GM04503 (cell line): Measurements from ENCODE around the gene HAS3.

ENCODE experiments used
- DNase-seq: peaks from one replicate; pipeline ENCODE4 v3.0.0-alpha.2; 2012; ENCODE audit warnings: low read depth

The HAS3 gene

DNA sequence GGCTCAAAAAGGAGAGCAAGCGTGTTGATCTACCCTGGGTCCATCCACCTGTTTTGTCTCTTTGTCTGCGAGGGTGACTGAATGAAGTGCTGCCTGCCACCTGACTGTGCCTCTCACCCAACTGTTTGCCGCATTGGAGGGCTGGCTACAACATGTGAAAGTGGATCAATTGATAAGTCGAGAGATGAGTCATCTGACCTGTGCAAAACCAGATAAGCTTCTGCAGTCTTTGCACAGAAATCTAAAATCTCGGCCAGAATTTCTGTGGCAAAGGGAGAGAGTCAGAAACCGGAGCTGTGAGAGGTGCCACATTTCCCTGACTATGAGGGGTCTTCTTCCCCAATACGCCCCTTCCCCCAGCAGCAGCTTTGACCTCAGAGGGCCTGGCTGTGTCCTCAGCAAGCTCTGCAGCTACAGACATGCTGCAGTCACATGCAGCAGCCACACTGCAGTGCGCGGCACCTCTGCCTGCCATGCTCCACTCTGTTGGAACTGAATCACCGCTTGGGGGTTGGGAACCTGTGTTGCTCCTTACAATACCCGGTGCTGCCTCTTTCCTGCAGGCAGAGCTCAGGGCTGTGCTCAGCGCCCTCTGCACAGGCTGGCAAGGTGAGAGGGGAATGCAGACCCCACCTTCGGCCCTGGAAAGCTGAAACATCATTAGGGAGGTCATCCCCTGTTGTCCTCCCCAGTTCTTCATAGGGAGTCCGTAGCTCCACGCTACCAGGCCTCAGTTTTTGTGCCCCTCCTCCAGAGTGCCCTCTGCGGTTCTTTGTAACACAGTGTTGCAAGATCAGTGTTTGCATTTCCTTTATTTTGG, 16.2 kb upstream of the HAS3 start:
- DNase-seq, result no peak

DNA sequence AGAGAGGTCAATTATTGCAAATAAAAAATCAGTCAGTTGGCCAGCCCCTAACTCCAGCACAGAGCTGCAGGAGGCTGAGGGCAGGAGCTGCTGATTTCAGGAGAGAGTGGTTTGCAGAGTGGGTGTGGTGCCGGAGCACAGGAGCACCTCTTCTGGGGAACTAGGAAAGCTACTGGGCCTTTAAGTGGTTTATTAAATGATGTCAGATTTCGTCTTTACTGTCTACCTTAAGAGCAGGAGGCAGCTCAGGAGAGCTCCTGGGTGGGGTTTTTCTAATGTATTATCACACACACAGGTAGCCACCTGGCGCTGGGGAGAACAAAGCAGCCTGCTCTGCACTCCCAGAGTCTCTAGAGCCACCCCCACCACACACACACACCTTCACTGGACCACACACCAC, 11.5 kb upstream of the HAS3 start:
- no peak for DNase-seq

DNA sequence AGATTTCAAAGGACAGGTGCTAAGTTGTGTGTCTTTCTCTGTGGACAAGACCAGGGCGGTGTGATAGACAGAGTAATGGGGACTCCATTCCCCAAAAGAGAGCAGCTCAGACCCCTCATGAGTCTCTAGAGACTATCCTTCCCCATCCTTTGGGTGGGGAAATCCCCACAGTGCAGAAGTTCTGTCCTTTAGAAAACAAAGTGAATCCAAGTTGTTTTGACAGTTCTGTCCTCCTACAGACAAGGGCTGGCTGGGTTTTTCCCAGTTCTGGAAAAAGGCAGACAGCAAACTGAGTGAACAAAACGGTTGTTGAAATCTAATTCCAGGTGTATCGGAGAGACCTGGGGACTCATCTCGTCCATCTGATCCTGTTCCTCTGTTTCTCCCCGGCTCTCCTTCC, 11.0 kb upstream of the HAS3 start:
- no peak for DNase-seq

DNA sequence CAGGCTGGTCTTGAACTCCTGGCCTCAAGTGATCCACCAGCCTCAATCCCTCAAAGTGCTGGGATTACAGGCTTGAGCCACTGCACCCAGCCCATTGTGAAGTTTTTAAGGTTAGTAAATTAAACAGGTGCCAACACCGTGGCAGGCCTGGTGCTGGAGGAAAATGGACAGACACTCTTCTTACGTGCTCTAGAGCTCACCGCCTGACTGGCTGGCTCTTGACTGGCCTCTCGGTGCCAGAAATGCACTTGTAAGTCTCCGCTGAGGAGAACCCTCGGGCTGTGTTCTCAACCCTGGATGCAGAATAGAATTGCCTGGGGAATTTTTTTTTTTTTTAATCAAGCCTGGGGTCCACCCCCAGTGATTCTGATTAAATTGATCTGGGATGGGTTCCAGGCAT, 10.3 kb upstream of the HAS3 start:
- DNase-seq, result no peak

DNA sequence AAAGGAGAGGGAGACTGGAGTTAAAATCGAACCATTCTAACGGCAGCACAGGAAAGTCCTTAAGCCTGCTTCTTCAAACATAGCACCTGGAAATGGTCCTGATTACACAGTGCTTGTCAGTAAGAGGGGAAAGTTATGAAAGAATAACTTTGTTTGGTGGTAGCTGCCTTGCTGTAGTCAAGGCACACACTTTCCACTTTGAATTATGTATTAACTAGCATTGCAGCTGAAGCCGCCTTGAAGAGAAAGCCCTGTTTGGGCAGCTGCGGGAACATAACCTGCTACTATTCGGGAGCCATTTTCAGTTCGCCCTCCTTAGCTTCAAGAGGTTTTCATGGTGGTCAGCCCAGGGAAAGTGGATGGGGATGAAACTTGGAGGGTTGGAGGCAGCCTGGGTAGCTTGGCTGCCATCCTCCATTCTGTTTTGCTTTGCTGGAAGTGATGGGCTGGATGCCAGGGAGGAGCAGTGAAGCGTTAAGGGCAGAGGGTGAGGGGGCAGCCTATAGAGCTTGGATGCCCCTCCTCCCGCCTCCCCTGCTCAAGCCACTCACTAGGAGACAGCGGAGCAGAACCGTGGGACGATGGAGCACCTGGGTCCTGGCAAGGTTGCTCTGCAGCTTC, 5.3 kb upstream of the HAS3 start:
- DNase-seq, result no peak

DNA sequence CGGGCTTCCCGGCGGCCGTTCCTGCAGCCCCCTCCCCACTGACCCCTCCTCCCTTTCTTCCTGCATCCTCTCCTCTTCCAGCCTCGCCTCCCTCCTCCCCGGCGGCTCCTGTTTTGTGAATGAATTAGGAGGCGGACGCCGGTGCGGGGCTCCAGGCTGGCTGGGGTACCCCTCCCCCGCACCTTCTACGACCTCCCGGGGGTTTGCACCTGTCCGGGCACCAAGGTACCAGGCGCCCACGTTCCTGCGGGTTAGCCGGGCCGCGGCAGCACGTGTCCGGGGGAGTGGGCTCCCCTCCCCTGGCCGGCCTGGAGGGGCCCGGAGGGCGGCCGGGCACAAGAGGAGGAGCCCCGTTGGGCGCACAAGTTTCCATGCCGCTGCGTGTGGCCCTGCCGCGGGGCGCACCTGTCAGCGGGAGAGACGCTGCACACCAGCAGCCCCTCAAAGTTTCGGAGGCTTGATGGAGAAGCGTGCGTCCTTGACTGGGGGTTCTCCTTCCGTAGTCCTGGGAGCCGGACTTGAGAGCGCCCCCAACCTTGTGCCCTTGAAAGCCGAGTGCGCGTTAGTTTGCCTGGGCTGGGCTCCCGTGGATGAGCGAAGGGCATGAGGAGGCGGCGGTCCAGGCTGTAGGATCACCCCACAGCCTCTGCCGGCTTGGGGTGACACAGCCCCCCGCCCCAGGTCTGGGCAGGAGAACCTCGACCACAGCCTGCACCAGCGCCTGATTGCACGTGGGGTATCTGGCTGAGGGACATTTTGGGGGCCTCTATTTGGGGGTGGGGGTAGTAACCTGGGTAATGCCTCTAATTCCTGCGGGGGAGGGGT, 1.2 kb downstream of the HAS3 start:
- no peak for DNase-seq

DNA sequence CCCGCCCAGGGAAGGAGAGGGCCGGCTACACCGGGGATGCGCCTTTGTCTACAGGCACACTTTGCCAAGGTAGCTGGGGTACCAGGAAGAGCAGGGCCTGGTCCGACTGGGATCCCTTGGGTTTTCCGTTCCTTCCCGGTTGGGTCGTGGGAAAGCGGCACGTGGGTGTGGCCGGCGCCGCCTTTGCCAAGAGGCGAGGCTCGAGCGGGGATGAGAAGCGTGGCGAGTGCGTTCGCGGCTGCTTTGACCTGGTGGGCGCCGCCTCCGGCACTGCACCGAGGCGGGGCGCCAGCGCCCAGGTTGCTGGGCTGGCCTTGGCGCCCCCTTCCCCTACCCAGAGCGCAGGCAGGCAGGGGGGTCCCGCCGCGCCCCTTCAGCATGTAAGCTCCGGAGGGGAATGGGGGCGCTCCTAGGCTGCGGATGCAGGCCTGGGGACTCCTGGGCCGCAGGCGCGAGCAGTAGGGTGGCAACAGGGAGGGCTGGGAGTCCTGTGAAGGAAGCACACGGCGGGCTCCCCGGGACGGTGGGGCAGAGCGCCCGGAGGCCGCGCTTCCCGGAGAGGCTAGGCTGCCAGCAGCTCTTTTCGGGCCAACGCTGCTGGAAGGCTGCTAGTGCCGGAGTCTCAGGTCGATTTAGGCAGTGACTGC, 2.0 kb downstream of the HAS3 start:
- no peak for DNase-seq

DNA sequence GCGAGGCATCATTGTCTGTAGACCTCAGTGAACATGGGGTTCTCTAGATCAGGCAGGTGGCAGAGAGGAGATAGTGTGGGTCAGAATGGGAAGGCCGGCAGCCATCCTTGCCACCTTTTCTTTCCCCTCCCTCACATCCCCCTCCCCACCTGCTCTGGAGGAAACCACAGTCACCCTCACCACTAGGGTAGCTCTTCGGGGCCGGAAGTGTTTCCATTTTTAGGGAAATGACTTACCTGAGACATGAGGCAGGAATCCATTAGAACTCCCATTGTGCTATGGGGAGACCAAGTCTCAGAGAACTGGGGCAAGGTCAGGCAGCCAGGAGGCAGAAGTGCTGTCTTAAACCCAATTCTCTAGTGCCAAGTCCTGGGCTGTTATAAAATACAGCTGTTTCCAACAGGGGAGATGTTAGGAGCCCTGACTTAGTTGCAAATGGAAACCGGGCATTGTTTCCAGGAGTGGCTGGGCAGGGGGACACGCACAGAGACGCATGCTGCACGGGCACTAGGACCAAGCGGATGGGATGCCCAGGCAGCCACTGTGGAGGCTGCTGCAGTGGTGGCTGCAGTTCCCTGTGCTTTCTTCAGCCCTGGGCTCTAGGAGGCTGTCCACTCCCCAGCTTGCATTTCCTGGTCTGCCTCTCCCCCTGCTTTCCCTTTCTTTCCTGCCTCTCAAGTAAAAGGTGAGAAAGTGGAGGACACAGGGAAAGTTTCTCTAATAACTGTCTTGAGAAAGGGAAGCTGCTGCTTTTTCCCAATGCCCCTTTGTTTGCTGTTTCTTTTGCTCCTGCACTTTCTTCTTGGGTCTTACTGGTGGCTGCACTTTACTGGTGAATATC, 2.8 kb downstream of the HAS3 start:
- DNase-seq, result no peak

DNA sequence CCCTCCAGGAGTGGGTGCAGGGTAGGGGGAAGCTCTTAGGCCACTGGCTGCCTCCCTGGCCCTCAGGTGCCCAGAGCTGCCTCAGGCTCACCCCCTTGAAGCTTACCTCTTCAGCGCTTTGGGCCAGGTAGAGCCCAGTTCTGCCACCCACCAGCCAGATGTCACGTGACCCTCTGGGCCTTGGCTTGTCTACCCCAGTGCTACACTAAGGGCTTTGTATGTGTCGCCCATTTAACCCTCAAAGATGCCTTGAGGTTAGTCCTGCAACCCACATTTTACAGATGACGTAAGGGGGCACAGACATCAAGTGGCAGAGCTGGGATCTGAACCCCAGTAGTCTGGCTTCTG, 3.4 kb downstream of the HAS3 start:
- DNase-seq, result no peak

DNA sequence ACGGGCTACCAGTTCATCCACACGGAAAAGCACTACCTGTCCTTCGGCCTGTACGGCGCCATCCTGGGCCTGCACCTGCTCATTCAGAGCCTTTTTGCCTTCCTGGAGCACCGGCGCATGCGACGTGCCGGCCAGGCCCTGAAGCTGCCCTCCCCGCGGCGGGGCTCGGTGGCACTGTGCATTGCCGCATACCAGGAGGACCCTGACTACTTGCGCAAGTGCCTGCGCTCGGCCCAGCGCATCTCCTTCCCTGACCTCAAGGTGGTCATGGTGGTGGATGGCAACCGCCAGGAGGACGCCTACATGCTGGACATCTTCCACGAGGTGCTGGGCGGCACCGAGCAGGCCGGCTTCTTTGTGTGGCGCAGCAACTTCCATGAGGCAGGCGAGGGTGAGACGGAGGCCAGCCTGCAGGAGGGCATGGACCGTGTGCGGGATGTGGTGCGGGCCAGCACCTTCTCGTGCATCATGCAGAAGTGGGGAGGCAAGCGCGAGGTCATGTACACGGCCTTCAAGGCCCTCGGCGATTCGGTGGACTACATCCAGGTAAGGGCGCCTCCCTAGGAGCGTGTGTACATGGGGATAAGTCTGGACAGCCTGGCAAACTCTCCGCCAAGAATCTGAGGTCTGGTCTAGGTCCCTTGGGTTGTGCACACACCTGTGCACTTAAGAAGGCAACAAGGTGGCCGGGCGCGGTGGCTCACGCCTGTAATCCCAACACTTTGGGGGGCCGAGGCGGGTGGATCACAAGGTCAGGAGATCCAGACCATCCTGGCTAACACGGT, 4.2 kb downstream of the HAS3 start:
- DNase-seq, result no peak

DNA sequence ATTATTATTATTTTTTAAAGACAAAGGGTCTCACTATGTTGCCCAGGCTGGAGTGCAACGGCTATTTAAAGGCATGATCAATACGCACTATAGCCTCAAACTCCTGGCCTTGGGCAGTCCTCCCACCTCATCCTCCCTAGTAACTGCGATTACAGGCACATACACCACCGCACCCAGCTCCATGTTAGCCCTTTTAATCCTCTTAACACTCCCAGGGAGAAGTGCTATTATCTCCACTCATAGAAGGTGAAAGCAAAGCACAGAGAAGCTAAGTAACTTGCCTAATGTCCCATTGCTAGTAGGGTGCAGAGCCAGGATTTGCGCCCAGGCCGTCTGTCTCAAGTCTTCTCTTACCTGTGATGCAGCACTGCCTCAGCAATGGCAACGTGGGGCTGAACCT, 5.0 kb downstream of the HAS3 start:
- DNase-seq, result no peak

DNA sequence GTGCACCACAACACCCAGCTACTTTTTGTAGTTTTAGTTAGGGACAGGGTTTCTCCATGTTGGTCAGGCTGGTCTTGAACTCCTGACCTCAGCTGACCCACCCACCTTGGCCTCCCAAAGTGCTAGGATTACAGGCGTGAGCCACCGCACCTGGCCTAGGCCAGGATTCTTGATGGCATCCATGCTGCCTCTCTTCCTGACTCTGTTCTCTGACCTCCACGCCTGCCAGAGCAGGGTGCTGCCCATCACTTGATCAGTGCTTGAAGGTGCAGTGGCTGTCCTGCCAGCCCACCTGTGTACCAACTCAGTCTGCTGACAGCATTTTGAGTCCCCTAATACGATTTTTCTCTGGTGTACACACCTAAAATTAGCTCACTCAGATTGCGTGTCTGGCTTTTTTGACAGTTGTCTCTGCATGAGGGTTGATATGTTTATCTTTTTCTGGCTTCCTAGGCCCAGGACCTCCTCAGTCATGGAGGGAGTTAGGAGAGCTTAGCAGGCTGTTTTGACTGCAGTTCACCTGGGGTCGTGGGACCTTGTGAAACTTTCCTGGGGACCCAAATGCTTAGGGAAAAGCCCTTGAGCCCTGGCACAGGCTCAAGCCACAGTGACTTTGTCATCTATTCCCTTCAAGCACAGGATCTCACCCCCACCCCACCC, 5.9 kb downstream of the HAS3 start:
- DNase-seq, result no peak

DNA sequence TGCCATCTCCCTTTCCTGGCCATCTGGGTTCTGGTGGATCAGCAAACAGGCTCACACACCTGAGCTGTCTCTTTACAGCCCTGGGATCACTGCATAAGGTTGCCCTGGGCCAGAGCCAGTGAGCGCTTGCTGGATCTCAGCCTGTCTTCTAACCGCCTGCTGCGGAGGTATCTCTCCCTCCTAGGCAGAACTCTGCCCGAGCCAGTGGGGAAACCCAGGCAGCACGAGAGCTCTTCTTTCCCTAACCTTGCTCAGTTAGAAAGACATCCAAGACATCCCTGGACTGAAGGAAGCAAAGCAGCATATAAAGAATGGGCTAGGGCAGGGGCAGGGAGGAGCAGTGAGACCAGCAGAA, 6.4 kb downstream of the HAS3 start:
- no peak for DNase-seq

DNA sequence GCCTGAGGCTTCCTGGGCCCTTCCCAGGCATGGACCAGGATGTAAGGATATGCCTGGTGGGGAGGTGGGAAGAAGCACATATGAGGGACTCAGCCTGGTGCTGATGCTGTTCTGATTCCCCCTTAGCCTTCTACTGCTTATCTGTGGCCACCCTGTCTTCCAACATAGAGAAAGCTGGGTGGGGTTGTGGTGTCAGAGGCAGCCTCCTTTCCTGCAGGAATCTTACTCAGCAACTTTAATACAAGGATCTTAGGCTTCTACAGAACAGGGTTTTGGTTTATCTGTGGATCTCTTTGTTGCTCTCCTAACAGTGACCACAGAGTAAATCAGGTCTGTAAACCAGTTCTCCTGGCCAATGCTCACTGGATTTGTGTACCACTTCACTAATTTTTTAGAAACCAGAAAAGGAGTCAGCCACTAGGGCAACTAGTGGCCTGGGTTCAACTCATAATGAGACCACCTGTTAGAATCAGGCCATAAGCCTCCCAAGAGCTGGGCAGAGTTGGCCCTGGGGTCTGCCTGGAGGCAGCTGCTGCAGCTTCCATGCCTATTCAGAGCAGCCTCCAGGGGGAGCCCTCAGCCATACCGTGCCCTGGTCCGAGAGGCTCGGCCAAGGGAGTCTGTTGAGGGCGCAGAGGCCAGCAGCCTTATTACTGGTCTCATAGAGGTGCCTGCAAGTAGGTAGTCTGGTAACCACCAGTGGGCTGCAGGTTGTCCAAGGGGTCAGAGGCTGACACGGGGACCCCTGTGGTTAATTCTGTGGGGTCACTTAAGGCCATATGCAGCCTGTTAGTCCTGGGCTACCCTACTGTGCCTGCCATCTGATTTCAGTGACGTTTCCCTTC, 7.1 kb downstream of the HAS3 start:
- DNase-seq, result no peak

DNA sequence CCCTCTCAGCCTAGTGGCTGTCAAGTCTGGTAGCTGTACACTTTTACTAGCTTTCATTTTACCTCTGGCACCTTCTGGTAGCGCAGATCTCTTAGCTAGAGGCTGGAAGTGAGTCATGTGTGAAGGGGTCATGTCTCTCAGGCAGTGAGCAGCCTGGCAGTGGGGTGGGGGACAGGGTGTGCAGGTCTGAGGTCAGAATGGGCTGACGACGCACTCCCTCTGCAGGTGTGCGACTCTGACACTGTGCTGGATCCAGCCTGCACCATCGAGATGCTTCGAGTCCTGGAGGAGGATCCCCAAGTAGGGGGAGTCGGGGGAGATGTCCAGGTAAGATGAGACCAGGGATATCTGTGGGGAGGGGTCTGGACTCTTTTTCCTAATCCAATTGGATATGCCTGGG, 7.8 kb downstream of the HAS3 start:
- no peak for DNase-seq

DNA sequence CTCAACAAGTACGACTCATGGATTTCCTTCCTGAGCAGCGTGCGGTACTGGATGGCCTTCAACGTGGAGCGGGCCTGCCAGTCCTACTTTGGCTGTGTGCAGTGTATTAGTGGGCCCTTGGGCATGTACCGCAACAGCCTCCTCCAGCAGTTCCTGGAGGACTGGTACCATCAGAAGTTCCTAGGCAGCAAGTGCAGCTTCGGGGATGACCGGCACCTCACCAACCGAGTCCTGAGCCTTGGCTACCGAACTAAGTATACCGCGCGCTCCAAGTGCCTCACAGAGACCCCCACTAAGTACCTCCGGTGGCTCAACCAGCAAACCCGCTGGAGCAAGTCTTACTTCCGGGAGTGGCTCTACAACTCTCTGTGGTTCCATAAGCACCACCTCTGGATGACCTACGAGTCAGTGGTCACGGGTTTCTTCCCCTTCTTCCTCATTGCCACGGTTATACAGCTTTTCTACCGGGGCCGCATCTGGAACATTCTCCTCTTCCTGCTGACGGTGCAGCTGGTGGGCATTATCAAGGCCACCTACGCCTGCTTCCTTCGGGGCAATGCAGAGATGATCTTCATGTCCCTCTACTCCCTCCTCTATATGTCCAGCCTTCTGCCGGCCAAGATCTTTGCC, 9.0 kb downstream of the HAS3 start:
- no peak for DNase-seq

DNA sequence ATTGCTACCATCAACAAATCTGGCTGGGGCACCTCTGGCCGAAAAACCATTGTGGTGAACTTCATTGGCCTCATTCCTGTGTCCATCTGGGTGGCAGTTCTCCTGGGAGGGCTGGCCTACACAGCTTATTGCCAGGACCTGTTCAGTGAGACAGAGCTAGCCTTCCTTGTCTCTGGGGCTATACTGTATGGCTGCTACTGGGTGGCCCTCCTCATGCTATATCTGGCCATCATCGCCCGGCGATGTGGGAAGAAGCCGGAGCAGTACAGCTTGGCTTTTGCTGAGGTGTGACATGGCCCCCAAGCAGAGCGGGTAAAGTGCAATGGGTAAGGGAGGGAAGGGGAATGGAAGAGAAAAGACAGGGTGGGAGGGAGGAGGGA, 9.5 kb downstream of the HAS3 start:
- DNase-seq, result no peak

DNA sequence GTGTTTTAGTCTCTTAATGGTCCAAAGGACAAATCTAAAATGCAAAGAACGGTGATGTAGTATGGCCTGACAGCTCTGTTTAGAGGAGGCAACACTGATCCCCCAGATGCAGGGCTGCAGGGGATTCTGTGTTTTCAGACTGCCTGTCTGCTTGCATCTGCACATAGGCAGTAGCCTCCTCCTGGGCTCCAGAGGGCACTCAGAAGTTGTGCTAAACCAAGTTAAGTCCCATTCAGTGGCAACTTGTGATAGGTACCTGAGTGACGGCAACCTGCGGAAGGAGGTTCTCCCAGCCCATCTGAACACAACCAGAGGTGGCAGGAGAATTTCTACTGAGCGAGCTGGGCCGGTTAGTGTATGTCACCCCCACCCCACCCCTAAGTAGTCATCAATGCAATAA, 9.9 kb downstream of the HAS3 start:
- no peak for DNase-seq

DNA sequence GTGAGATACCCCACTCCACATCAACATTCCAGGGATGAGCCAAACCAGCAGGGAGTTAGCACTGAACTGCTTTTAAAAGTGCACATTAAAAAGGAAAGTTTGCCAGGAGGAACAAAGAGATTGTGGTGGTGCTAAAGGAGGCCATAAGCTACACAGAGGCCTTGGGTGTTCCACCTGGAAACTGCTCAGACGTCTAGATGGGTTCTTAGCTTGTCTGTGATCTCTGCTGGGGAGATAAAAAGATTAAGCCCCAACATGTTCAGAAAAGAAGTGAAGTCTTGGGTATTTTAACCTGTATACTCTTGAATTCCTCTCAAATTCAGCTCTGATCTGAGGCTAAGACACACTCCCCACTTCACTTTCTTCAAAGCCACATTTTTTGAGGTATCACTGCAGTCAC, 10.4 kb downstream of the HAS3 start:
- no peak for DNase-seq
